Osteoblast (primary cell): ENCODE measurements around the gene NATD1. TPM values are rescaled to one million over a fixed set of nuclear protein-coding genes. Genes with fewer than 3 reads are reported as not detected.

Experiments
- DNase-seq: peaks from one replicate; pipeline ENCODE4 v3.0.0; 2011; ENCODE audit warnings: low spot score, mixed read lengths; ENCODE audit not compliant: insufficient read length; ENCODE audit errors: missing footprints
- H2AFZ ChIP-seq: 2 replicates; pipeline ENCODE4 v1.6.0; 2011; ENCODE audit warnings: mild to moderate bottlenecking, low read length
- H3K27ac ChIP-seq: 2 replicates; pipeline ENCODE4 v1.5.1; 2011; ENCODE audit warnings: mild to moderate bottlenecking, low read depth, low read length, moderate library complexity
- H3K27me3 ChIP-seq: 2 replicates; pipeline ENCODE4 v1.6.0; 2012; ENCODE audit warnings: mild to moderate bottlenecking, control low read depth, inconsistent platforms, low read length, moderate library complexity; ENCODE audit not compliant: insufficient read depth
- H3K36me3 ChIP-seq: 2 replicates; pipeline ENCODE4 v1.5.1; 2011; ENCODE audit warnings: mild to moderate bottlenecking, low read length, control low read depth, moderate library complexity; ENCODE audit not compliant: insufficient read depth
- H3K4me1 ChIP-seq: 2 replicates; pipeline ENCODE4 v1.5.1; 2011; ENCODE audit warnings: mild to moderate bottlenecking, low read length, control low read depth, moderate library complexity; ENCODE audit not compliant: insufficient read depth
- H3K4me2 ChIP-seq: 2 replicates; pipeline ENCODE4 v1.6.0; 2011; ENCODE audit warnings: mild to moderate bottlenecking, low read length; ENCODE audit not compliant: insufficient read depth
- H3K4me3 ChIP-seq: fragments of 200-600 bp; sonication (generic); 3 replicates; pipeline ENCODE4 v1.5.1; 2012; ENCODE audit warnings: mild to moderate bottlenecking, low read length, inconsistent platforms; ENCODE audit not compliant: insufficient read depth
- H3K79me2 ChIP-seq: 2 replicates; pipeline ENCODE4 v1.6.0; 2012; ENCODE audit warnings: mild to moderate bottlenecking, low read length, control low read depth, inconsistent platforms; ENCODE audit not compliant: insufficient read depth
- H3K9me3 ChIP-seq: 2 replicates; pipeline ENCODE4 v1.5.1; 2011; ENCODE audit warnings: low read depth, low read length, control low read depth
- H4K20me1 ChIP-seq: 2 replicates; pipeline ENCODE4 v1.6.0; 2012; ENCODE audit warnings: mild to moderate bottlenecking, low read length, control low read depth; ENCODE audit not compliant: insufficient read depth
- CTCF ChIP-seq: IDR thresholded peaks from 2 replicates; pipeline ENCODE4 v1.5.1; 2011; ENCODE audit warnings: mild to moderate bottlenecking, low read depth, low read length, moderate library complexity; ENCODE audit errors: extremely low read depth
- small RNA-seq: library from RNA; depleted of rRNA; stranded (forward); fragments of <200 nt; gene quantifications from one replicate; pipeline ENCODE3, GENCODE V24; 2012
- total RNA-seq: library from RNA; depleted of rRNA; stranded (reverse); fragments of >200 nt; gene quantifications from 2 replicates; pipeline ENCODE4 v1.2.3, GENCODE V29; 2012

Gene NATD1
- total RNA-seq, 1 donor = 15.2 TPM

GRCh38 chr17:21190078-21190477, 63.1 kb downstream of the NATD1 start:
- no peak overlapping the region for H3K27ac ChIP-seq
- no peaks in the 10 kb centered on the region for H3K4me1 ChIP-seq
- H3K9me3 ChIP-seq = no peaks in the 10 kb centered on the region
- H3K36me3 ChIP-seq = peaks cover 9% of the 10 kb centered on the region
- DNase-seq = no peak
- no peaks in the 10 kb centered on the region for H3K27me3 ChIP-seq
- no peaks in the 10 kb centered on the region for H4K20me1 ChIP-seq
- H3K4me3 ChIP-seq = no peak overlapping the region
- no peak overlapping the region for H2AFZ ChIP-seq
- H3K4me2 ChIP-seq = no peak overlapping the region
- no peak for TF ChIP-seq CTCF
- H3K79me2 ChIP-seq = no peaks in the 10 kb centered on the region

GRCh38 chr17:21189361-21189760, 63.8 kb downstream of the NATD1 start:
- H4K20me1 ChIP-seq = no peaks in the 10 kb centered on the region
- H2AFZ ChIP-seq = no peak overlapping the region
- no peaks in the 10 kb centered on the region for H3K9me3 ChIP-seq
- no peaks in the 10 kb centered on the region for H3K27me3 ChIP-seq
- DNase-seq = no peak
- no peak for TF ChIP-seq CTCF
- H3K36me3 ChIP-seq = peaks cover 13% of the 10 kb centered on the region
- no peak overlapping the region for H3K4me3 ChIP-seq
- no peaks in the 10 kb centered on the region for H3K79me2 ChIP-seq
- no peak overlapping the region for H3K27ac ChIP-seq
- no peak overlapping the region for H3K4me2 ChIP-seq
- no peaks in the 10 kb centered on the region for H3K4me1 ChIP-seq

Small RNAs within 50 kb of the gene (small RNA-seq; reads per million reads assigned to genes)
- gene RN7SL426P = not detected

Other genes starting within 250 kb of the NATD1 start
- gene USP22, start 210.4 kb downstream of the NATD1 start, total RNA-seq = 271 and 293 TPM in 2 replicates
- 15.2 and 19.4 TPM in 2 replicates for gene DHRS7B, start 126.4 kb downstream of the NATD1 start, total RNA-seq
- 12.1 and 18.1 TPM in 2 replicates for gene TMEM11, start 39.2 kb downstream of the NATD1 start, total RNA-seq
- gene MAP2K3, start 31.3 kb upstream of the NATD1 start, total RNA-seq = 24.5 and 27.5 TPM in 2 replicates
- under 0.01 and 0.29 TPM in 2 replicates for gene KCNJ12, start 122.9 kb upstream of the NATD1 start, total RNA-seq